HepG2 (cell line): ENCODE results near the gene DCTN1. TPM values are rescaled to one million over a fixed set of nuclear protein-coding genes. Genes with fewer than 3 reads are reported as not detected.
A peak's percentile ranks its signal among the peaks of the same experiment; 100 is the strongest.

Experiments used
- DPF2 ChIP-seq: sonication (generic); formaldehyde crosslinking; IDR thresholded peaks from 2 replicates; pipeline ENCODE4 v1.4.0; 2020; ENCODE audit warnings: mild to moderate bottlenecking, low read depth, missing genetic modification reagents, borderline replicate concordance
- ESRRA ChIP-seq: sonication (generic); formaldehyde crosslinking; IDR thresholded peaks from 2 replicates; pipeline ENCODE4 v1.5.1; 2020; ENCODE audit warnings: mild to moderate bottlenecking, low read depth, missing genetic modification reagents
- HNRNPLL ChIP-seq: fragments of 200-400 bp; formaldehyde crosslinking; IDR thresholded peaks from 2 replicates; pipeline ENCODE4 v1.6.1; 2017; ENCODE audit warnings: mild to moderate bottlenecking, low read depth, low read length; ENCODE audit not compliant: poor library complexity, severe bottlenecking
- KLF11 ChIP-seq: IDR thresholded peaks from 2 replicates; pipeline ENCODE4 v1.6.1; 2016; ENCODE audit warnings: missing compliant biosample characterization
- MAFG ChIP-seq: sonication (generic); formaldehyde crosslinking; IDR thresholded peaks from 2 replicates; pipeline ENCODE4 v1.5.1; 2020; ENCODE audit warnings: mild to moderate bottlenecking, missing genetic modification reagents
- SIN3B ChIP-seq: fragments of 150-350 bp; IDR thresholded peaks from 2 replicates; pipeline ENCODE4 v1.6.1; 2014; ENCODE audit warnings: low read length
- SPEN ChIP-seq: sonication (generic); formaldehyde crosslinking; IDR thresholded peaks from 2 replicates; pipeline ENCODE4 v1.5.1; 2020; ENCODE audit warnings: low read depth, mild to moderate bottlenecking, missing genetic modification reagents
- TAF1 ChIP-seq: sonication (generic); formaldehyde crosslinking; IDR thresholded peaks from 2 replicates; pipeline ENCODE4 v1.4.0; 2020; ENCODE audit warnings: missing genetic modification reagents
- YEATS4 ChIP-seq: sonication (generic); formaldehyde crosslinking; IDR thresholded peaks from 2 replicates; pipeline ENCODE4 v1.4.0; 2020; ENCODE audit warnings: missing genetic modification reagents, borderline replicate concordance
- ZNF136 ChIP-seq: sonication (generic); formaldehyde crosslinking; IDR thresholded peaks from 2 replicates; pipeline ENCODE4 v1.8.1; 2022; ENCODE audit warnings: low read depth, mild to moderate bottlenecking, moderate library complexity, missing genetic modification reagents
- ZNF296 ChIP-seq: sonication (generic); formaldehyde crosslinking; conservative IDR thresholded peaks from 2 replicates; pipeline ENCODE4 v1.5.0; 2020; ENCODE audit warnings: mild to moderate bottlenecking, missing genetic modification reagents
- ZNF326 ChIP-seq: sonication (generic); formaldehyde crosslinking; IDR thresholded peaks from 2 replicates; pipeline ENCODE4 v1.4.0; 2020; ENCODE audit warnings: missing genetic modification reagents, borderline replicate concordance
- ZNF782 ChIP-seq: sonication (generic); formaldehyde crosslinking; IDR thresholded peaks from 2 replicates; pipeline ENCODE4 v1.4.0; 2020; ENCODE audit warnings: missing genetic modification reagents, mild to moderate bottlenecking, borderline replicate concordance
- polyA plus RNA-seq, 8 experiments: library from polyadenylated mRNA; depleted of rRNA in 3 of 8; stranded (reverse) in 7 of 8; unstranded in 1 of 8; fragments of >200 nt; fragmentation: Illumina TruSeq in 4 of 8; extraction: Trizol in 4 of 8; gene quantifications; 2 replicates each; pipeline versions ENCODE4 v1.2.1 to v1.2.3, GENCODE V29; 2011 to 2016; ENCODE audit warnings: low read depth in 4 of 8, missing spikeins in 1 of 8, mixed read lengths in 1 of 8; ENCODE audit not compliant: insufficient read depth in 1 of 8
- total RNA-seq, 5 experiments: library from RNA; depleted of rRNA; stranded (reverse); fragments of >200 nt; fragmentation: Illumina TruSeq; extraction: Trizol; gene quantifications; 2 replicates each; pipeline ENCODE4 v1.2.3, GENCODE V29; 2016; ENCODE audit warnings: low read depth in 1 of 5
- TF ChIP-seq, protein P1 (sequence below): sonication (generic); formaldehyde crosslinking; IDR thresholded peaks from 2 replicates; pipeline ENCODE4 v1.4.0; 2020; ENCODE audit warnings: missing genetic modification reagents, borderline replicate concordance
- TF ChIP-seq, protein P2 (sequence below): sonication (generic); formaldehyde crosslinking; IDR thresholded peaks from 2 replicates; pipeline ENCODE4 v1.4.0; 2020; ENCODE audit warnings: mild to moderate bottlenecking, missing genetic modification reagents
- TF ChIP-seq, protein P3 (sequence below): sonication (generic); formaldehyde crosslinking; IDR thresholded peaks from 2 replicates; pipeline ENCODE4 v1.4.0; 2020; ENCODE audit warnings: missing genetic modification reagents; ENCODE audit errors: not compliant biosample characterization
- TF ChIP-seq, protein P4 (sequence below): sonication (generic); formaldehyde crosslinking; IDR thresholded peaks from 2 replicates; pipeline ENCODE4 v1.5.0; 2020; ENCODE audit warnings: missing genetic modification reagents

Gene DCTN1
- total and polyA plus RNA-seq, 2 of the 13 experiments (the other 11 are each of a cell fraction or from before 2014, with no cell fraction given), result 73.2 to 122 TPM

DNA sequence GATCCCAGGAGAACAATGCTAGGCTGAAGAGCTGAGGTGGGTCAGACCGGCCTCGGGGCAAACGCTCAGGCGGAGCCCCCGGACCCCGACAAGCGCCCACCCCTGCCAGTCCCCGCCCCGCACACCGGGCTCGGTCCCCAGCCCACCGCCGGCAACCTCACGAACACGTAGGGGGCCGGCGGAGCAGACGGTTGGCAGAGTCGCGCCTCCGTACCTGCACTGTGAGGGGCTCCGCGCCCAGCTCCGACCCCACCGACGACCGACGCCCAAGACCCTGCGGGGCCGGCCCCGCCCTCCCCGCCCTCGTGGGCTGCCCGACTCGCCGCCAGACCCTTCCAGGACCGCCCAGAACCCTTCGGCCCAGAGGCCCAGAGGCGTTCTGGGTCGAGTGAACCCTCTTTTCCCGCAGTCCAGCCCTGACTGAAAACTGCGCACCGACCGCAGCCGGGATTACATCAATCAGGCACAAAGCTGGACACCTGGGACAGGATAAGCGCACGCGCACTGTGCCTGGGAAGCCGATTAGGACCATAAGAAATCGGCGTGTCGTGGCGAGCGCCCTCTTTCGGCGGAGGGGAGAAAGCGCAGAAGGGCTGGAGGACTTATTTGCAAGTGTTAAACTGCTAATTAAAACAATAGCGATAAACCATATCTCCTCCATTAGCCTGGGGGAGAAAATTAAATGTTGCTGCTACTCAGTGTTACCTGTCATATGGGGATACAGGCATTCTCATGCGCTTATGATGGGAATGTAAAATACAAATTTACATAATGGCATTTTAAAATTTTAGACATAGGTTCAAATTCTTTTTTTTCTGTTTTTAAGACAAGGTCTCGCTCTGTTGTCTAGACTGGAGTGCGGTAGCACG is 11.7 kb upstream of the DCTN1 start (continued):
- TF ChIP-seq, protein P1, sequence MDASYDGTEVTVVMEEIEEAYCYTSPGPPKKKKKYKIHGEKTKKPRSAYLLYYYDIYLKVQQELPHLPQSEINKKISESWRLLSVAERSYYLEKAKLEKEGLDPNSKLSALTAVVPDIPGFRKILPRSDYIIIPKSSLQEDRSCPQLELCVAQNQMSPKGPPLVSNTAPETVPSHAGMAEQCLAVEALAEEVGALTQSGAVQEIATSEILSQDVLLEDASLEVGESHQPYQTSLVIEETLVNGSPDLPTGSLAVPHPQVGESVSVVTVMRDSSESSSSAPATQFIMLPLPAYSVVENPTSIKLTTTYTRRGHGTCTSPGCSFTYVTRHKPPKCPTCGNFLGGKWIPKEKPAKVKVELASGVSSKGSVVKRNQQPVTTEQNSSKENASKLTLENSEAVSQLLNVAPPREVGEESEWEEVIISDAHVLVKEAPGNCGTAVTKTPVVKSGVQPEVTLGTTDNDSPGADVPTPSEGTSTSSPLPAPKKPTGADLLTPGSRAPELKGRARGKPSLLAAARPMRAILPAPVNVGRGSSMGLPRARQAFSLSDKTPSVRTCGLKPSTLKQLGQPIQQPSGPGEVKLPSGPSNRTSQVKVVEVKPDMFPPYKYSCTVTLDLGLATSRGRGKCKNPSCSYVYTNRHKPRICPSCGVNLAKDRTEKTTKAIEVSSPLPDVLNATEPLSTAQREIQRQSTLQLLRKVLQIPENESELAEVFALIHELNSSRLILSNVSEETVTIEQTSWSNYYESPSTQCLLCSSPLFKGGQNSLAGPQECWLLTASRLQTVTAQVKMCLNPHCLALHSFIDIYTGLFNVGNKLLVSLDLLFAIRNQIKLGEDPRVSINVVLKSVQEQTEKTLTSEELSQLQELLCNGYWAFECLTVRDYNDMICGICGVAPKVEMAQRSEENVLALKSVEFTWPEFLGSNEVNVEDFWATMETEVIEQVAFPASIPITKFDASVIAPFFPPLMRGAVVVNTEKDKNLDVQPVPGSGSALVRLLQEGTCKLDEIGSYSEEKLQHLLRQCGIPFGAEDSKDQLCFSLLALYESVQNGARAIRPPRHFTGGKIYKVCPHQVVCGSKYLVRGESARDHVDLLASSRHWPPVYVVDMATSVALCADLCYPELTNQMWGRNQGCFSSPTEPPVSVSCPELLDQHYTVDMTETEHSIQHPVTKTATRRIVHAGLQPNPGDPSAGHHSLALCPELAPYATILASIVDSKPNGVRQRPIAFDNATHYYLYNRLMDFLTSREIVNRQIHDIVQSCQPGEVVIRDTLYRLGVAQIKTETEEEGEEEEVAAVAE (CRISPR knock-in tag), result no peak
- TF ChIP-seq YEATS4 (CRISPR knock-in tag) (peak; percentile 78), HNRNPLL (peak; percentile 72), ZNF782 (no peak), DPF2 (no peak), SIN3B (peak; percentile 66; the same call in 1 of the 2 replicates), ZNF136 (CRISPR knock-in tag) (no peak), SPEN (CRISPR knock-in tag) (peak; percentile 82), KLF11 (CRISPR knock-in tag) (peak; percentile 57; the same call in 1 of the 2 replicates), ZNF296 (CRISPR knock-in tag) (no peak), ZNF326 (CRISPR knock-in tag) (peak; percentile 13; the same call in 1 of the 2 replicates), TAF1 (CRISPR knock-in tag) (peak; percentile 80), ESRRA (no peak), MAFG (CRISPR knock-in tag) (no peak)
- TF ChIP-seq, protein P2, sequence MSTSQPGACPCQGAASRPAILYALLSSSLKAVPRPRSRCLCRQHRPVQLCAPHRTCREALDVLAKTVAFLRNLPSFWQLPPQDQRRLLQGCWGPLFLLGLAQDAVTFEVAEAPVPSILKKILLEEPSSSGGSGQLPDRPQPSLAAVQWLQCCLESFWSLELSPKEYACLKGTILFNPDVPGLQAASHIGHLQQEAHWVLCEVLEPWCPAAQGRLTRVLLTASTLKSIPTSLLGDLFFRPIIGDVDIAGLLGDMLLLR (CRISPR knock-in tag), result no peak
- TF ChIP-seq, protein P3, sequence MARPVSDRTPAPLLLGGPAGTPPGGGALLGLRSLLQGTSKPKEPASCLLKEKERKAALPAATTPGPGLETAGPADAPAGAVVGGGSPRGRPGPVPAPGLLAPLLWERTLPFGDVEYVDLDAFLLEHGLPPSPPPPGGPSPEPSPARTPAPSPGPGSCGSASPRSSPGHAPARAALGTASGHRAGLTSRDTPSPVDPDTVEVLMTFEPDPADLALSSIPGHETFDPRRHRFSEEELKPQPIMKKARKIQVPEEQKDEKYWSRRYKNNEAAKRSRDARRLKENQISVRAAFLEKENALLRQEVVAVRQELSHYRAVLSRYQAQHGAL (CRISPR knock-in tag), result no peak
- TF ChIP-seq, protein P4, sequence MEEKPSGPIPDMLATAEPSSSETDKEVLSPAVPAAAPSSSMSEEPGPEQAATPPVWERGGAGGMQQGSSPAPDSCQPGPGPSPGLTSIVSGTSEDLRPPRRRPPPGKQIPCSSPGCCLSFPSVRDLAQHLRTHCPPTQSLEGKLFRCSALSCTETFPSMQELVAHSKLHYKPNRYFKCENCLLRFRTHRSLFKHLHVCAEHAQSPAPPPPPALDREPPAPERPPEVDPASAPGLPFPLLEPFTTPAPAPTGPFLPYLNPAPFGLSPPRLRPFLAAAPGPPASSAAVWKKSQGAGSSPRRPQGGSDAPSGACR (CRISPR knock-in tag), result no peak; the same call in 1 of the 2 replicates
